ENCODE results near the gene MPIG6B.

Gene MPIG6B

GRCh38 chr6:31723245-31723979 is at the start of gene MPIG6B:
MPIG6B (plus strand) TSS chr6:31723373; CDS start chr6:31723384, 11 bp downstream.
- no peak for DNase-seq (ENCODE audit: low spot score)
- no peak within 1 kb of the TSS for H3K27ac ChIP-seq
- TF ChIP-seq CTCF (IDR thresholded peaks at IDR 0.05): no peak
- H3K4me3 ChIP-seq: no peak within 1 kb of the TSS

GRCh38 chr6:31676322-31676903 is 46.8 kb upstream of the MPIG6B start:
- Histone ChIP-seq H3K27ac (no peak overlapping the region), H3K4me3 (no peak overlapping the region)
- no peak for TF ChIP-seq CTCF (IDR thresholded peaks at IDR 0.05)
- DNase-seq (ENCODE audit: low spot score): no peak

GRCh38 chr6:31676904-31677303 is 46.3 kb upstream of the MPIG6B start:
- H3K27ac ChIP-seq: no peak overlapping the region
- H3K4me3 ChIP-seq: no peak overlapping the region
- no peak for TF ChIP-seq CTCF (IDR thresholded peaks at IDR 0.05)
- DNase-seq (ENCODE audit: low spot score): no peak

GRCh38 chr6:31677955-31678354 is 45.2 kb upstream of the MPIG6B start:
- Histone ChIP-seq H3K4me3 (no peak overlapping the region), H3K27ac (no peak overlapping the region)
- no peak for DNase-seq (ENCODE audit: low spot score)
- TF ChIP-seq CTCF (IDR thresholded peaks at IDR 0.05): no peak

- peak; percentile 55 for TF ChIP-seq CTCF (IDR thresholded peaks at IDR 0.05)
- DNase-seq (ENCODE audit: low spot score): peak; percentile 87
- peak within 1 kb of the TSS; percentile 63 for H3K4me3 ChIP-seq
- H3K27ac ChIP-seq: peak within 1 kb of the TSS; percentile 35 to 63
These were observed 42.7 kb upstream of the MPIG6B start, which contains the start of gene LY6G5C for GRCh38 chr6:31680226-31681134. LY6G5C (minus strand) TSS chr6:31681067; CDS start chr6:31680373, 694 bp downstream.

GRCh38 chr6:31681135-31681671 is 42.0 kb upstream of the MPIG6B start:
- Histone ChIP-seq H3K27ac (peak overlapping the region; percentile 22 to 35), H3K4me3 (peak overlapping the region; percentile 63)
- no peak for TF ChIP-seq CTCF (IDR thresholded peaks at IDR 0.05)
- DNase-seq (ENCODE audit: low spot score): no peak

Measured in coronary artery (tissue), 2 donors.